GM18909 (cell line): ENCODE data around the gene IFNA17.
"Not testable (repeated sequence)": the region's sequence is repeated elsewhere in the genome, so short reads cannot be mapped to it uniquely, and the experiment has no call there.

Source experiments
- ATAC-seq: cut with Tn5 transposase; IDR thresholded peaks from one replicate; pipeline ENCODE4 v1.9.1; 2021; ENCODE audit warnings: mild to moderate bottlenecking; ENCODE audit not compliant: unreplicated experiment, poor library complexity

Gene IFNA17

DNA sequence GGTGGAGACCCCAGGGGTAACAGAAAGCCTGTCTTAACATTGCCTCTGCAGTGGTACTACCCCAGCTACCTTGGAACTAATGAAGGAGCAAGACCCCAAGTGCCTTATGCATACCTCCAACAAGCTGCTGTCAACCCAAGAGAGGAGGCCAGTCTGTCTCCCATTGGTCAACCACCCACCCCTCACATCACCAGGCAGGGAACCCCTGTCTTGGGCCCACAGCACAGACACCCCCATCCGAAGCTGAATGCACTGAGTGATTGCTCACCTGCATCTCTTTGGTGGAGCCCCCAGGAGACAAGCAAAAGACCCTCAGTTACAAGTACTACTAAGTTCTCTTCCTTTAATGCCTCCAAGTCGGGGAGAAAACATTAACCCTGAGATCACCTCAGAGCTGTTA, 15.9 kb downstream of the IFNA17 start:
- not testable (repeated sequence) for ATAC-seq

DNA sequence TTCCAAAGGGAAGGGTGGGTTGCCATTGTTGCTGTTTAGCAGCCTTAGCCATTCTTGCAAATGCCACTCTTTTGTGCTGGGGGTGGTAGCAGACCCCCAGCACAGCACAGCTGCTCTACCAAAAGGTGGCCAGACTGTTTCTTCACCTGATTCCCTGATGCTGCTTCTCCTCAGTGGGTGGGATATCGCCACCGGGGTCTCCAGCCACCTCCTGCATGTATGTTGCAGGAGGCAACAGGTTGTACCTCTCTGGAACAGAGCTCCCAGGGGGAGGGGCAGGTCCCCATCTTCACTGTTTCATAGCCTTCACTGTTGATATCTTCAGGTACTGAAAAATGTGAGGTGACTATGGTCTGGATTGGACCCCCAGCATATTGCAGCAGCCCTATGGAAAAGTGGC, 17.2 kb downstream of the IFNA17 start:
- not testable (repeated sequence) for ATAC-seq

DNA sequence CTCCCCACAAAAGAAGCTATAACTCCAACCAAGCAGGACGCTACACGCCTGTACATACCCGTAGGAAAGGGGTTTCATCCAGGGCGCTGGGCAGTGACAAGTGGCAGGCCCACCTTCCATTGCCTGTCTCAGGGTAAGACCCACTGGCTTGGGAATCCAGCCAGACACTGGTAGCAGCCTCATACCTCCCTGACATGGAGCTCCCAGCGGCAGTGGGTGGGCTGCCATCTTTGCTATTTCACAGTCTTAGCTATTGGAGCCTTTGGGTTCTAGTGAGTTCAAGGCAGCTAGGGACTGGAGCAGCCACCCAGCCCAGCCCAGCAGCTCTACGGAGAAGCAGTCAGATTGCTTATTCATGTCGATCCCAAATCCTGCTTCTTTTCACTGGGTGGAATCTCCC, 17.7 kb downstream of the IFNA17 start:
- ATAC-seq = no peak

DNA sequence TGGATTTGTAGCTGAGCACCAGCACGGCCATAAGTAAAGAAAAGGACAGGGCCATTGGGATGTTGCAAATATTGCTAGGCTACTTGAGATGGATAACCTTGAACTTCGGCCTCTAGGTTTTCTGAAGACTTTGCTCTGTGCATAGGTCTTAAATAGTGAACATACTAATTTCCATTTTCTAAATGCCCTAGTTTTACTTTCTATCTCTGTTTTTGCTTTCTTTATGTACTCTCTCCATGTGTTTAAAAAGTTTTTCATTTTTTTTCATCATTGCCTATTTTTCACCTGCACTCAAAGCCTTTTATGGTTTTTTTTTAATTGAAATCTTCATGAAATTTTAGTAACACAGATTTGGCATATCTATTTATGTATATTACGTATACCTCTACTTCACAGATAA, 21.0 kb downstream of the IFNA17 start, which contains the start of gene IFNA10:
Gene IFNA10 (minus strand): TSS at position 101 of the 400 bp plus-strand sequence. CDS start 46 bp downstream, at position 55.
- ATAC-seq = not testable (repeated sequence)

DNA sequence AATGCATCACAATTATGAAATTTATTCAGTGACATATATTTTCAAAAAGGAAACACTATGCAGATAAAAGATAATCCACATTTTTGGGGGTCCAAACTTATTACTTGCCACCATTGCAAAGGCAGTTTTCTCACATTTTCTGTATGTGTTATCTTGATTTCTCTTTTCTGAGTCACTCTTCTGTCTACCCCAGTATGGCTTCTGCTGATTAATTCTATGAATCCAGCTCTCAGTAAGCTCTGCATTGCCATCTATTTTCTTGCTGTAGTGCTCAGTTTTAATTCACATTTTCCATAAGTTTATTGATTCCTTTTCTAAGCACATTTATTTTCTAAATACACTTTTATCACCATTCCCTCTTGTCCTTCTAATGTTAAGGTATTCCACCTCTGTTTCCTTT, 22.8 kb downstream of the IFNA17 start:
- no peak for ATAC-seq

DNA sequence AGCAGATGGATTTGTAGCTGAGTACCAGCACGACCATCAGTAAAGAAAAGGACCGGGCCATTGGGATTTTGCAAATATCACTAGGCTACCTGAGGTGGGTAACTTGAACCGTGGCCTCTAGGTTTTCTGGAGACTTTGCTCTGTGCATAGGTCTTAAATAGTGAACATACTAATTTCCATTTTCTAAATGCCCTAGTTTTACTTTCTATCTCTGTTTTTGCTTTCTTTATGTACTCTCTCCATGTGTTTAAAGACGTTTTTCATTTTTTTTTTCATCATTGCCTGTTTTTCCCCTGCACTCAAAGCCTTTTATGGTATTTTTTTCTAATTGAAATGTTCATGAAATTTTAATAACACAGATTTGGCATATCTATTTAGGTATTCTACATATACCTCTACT, 25.9 kb downstream of the IFNA17 start, which contains the start of gene IFNA7:
Gene IFNA7 (minus strand): TSS at position 101 of the 400 bp plus-strand sequence. CDS start 40 bp downstream, at position 61.
- not testable (repeated sequence) for ATAC-seq

DNA sequence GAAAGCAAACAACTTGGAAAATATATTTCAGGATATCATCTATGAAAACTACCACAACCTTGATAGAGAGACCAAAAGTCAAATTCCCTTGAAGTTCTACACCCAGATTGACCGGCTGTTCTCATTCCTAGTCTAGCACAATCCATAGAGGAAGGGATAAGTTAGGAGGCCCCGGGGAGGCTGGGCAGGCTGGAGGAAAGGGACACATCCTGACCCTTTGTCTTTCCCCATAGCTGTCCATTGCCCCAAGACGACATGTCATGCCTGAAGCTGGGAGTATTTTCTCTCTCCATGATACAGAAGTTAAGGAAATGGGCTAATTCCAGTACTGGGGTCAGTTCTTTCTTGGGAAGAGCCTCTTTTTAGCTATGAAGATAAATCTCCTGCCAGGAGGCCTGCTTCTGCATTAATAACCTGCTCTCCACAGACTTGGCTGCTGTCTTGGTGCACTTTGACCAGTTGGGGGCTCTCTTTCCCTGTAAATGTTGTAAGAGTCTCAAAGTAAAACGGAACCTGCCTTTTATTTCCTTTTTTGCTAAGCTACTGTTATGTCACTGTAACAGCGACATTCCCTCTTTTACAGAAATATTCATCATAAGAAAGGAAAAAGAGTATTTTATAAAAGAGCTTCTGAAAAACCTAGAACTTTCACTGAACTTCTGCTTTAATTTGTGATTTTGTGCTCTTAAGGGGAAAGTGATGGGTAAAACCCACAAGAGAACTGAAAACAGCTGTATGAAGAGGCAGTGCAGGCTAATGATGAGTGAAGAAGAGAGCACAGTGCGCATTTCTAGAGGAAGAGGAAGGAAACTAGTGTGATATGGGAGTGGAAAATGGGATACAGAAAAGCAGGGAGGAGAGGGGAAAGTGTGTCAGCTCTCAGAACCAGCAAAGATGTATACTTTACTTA, 32.9 kb downstream of the IFNA17 start:
- peak; percentile 92 for ATAC-seq

DNA sequence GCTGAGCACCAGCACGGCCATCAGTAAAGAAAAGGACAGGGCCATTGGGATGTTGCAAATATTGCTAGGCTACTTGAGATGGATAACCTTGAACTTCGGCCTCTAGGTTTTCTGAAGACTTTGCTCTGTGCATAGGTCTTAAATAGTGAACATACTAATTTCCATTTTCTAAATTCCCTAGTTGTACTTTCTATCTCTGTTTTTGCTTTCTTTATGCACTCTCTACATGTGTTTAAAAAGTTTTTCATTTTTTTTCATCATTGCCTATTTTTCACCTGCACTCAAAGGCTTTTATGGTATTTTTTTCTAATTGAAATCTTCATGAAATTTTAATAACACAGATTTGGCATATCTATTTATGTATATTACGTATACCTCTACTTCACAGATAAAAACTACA, 40.5 kb downstream of the IFNA17 start, which contains the start of gene IFNA4:
Gene IFNA4 (minus strand): TSS at position 101 of the 400 bp plus-strand sequence. CDS start 56 bp downstream, at position 45.
- ATAC-seq = not testable (repeated sequence)

DNA sequence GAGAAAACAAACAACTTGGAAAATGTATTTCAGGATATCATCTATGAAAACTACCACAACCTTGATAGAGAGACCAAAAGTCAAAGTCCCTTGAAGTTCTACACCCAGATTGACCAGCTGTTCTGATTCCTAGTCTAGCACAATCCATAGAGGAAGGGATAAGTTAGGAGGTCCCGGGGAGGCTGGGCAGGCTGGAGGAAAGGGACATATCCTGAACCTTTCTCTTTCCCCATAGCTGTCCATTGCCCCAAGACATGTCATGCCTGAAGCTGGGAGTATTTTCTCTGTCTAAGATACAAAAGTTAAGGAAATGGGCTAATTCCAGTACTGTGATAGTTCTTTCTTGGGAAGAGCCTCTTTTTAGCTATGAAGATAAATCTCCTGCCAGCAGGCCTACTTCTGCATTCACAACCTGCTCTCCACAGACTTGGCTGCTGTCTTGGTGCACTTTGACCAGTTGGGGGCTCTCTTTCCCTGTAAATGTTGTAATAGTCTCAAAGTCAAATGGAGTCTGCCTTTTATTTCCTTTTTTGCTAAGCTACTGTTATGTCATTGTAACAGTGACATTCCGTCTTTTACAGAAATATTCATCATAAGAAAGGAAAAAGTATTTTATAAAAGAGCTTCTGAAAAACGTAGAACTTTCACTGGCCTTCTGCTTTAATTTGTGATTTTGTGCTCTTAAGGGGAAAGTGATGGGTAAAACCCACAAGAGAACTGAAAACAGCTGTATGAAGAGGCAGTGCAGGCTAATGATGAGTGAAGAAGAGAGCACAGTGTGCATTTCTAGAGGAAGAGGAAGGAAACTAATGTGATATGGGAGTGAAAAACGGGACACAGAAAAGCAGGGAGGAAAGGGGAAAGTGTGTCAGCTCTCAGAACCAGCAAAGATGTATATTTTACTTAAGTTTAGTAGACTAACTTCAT, 44.9 kb downstream of the IFNA17 start:
- ATAC-seq = peak; percentile 97
